ENCODE measurements around the gene MON2.

The MON2 gene

DNA sequence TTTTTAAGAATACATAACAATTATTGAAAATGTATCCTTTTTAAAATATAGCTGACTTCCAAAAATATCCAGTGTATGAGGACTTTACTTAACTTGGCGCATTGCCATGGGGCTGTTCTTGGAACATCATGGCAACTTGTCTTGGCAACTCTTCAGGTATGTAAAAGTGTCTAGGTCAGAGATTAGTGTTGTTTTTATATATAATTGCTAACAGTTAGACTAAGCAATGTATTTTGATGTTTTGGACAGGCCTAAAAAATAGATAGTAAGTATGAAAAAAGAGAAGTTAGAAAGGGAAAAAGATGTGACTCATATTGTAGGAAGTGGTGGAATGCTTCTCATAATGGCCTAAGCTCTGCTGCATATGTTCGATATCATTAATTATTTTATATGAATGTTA is 70.9 kb downstream of the MON2 start:
- no peaks in the 10 kb centered on the region for H3K27me3 ChIP-seq (ENCODE audit: insufficient read depth, low read length, poor library complexity)
- H4K20me1 ChIP-seq (ENCODE audit: insufficient read depth, low read length) = no peaks in the 10 kb centered on the region
- peaks cover 53% of the 10 kb centered on the region for H3K36me3 ChIP-seq (ENCODE audit: insufficient read depth, low read length)
- ATAC-seq (ENCODE audit: insufficient read depth, low read depth) = no peak
- H3K4me3 ChIP-seq (ENCODE audit: low read depth in 1 of 2, low read length in 2 of 2) = no peak overlapping the region
- no peak overlapping the region for H3K27ac ChIP-seq (ENCODE audit: low read length)
- TF ChIP-seq, protein P1, sequence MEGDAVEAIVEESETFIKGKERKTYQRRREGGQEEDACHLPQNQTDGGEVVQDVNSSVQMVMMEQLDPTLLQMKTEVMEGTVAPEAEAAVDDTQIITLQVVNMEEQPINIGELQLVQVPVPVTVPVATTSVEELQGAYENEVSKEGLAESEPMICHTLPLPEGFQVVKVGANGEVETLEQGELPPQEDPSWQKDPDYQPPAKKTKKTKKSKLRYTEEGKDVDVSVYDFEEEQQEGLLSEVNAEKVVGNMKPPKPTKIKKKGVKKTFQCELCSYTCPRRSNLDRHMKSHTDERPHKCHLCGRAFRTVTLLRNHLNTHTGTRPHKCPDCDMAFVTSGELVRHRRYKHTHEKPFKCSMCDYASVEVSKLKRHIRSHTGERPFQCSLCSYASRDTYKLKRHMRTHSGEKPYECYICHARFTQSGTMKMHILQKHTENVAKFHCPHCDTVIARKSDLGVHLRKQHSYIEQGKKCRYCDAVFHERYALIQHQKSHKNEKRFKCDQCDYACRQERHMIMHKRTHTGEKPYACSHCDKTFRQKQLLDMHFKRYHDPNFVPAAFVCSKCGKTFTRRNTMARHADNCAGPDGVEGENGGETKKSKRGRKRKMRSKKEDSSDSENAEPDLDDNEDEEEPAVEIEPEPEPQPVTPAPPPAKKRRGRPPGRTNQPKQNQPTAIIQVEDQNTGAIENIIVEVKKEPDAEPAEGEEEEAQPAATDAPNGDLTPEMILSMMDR (IDR thresholded peaks at IDR 0.05; ENCODE audit: borderline replicate concordance, extremely low read depth, low read length, poor library complexity, severe bottlenecking) = no peak
- TF ChIP-seq EZH2 (IDR thresholded peaks at IDR 0.05; ENCODE audit: borderline replicate concordance, low read depth, low read length, severe bottlenecking) = no peak
- H3K9ac ChIP-seq (ENCODE audit: low read depth, low read length) = no peak overlapping the region
- no peak overlapping the region for H3K4me2 ChIP-seq (ENCODE audit: insufficient read depth, low read length)
- no peak overlapping the region for H2AFZ ChIP-seq (ENCODE audit: low read depth, low read length)
- H3K4me1 ChIP-seq (ENCODE audit: insufficient read depth, low read length) = no peaks in the 10 kb centered on the region
- no peak for DNase-seq
- no peaks in the 10 kb centered on the region for H3K9me3 ChIP-seq (ENCODE audit: insufficient read depth, low read length, severe bottlenecking)
- H3K79me2 ChIP-seq (ENCODE audit: insufficient read depth, low read length) = no peaks in the 10 kb centered on the region

DNA sequence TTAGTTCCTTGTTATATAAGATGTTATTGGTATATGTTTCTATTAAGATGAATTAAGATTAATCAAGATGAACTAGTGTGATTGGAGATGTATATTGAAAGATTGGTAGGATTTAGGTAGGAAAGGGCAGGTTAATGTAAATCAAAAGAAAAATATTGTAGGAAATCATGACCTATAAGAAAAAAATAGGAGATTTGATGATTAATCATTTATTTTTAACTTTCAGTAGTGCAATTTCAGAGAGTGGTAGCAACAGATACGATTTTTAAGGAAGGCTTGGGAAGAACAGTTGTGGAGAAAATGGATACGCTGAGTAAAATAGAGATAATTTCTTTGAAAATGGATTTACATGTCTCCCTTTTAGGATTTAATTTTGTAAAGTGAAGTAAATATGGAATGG is 73.7 kb downstream of the MON2 start:
- DNase-seq (no peak), ATAC-seq (ENCODE audit: insufficient read depth, low read depth) (no peak)
- no peaks in the 10 kb centered on the region for H4K20me1 ChIP-seq (ENCODE audit: insufficient read depth, low read length)
- H3K27me3 ChIP-seq (ENCODE audit: insufficient read depth, low read length, poor library complexity) = no peaks in the 10 kb centered on the region
- H3K27ac ChIP-seq (ENCODE audit: low read length) = no peak overlapping the region
- H3K9me3 ChIP-seq (ENCODE audit: insufficient read depth, low read length, severe bottlenecking) = no peaks in the 10 kb centered on the region
- no peak overlapping the region for H3K4me2 ChIP-seq (ENCODE audit: insufficient read depth, low read length)
- no peak overlapping the region for H3K4me3 ChIP-seq (ENCODE audit: low read depth in 1 of 2, low read length in 2 of 2)
- TF ChIP-seq EZH2 (IDR thresholded peaks at IDR 0.05; ENCODE audit: borderline replicate concordance, low read depth, low read length, severe bottlenecking) = no peak
- TF ChIP-seq, protein P1 (IDR thresholded peaks at IDR 0.05; ENCODE audit: borderline replicate concordance, extremely low read depth, low read length, poor library complexity, severe bottlenecking) = no peak
- H3K9ac ChIP-seq (ENCODE audit: low read depth, low read length) = no peak overlapping the region
- H2AFZ ChIP-seq (ENCODE audit: low read depth, low read length) = no peak overlapping the region
- peaks cover 57% of the 10 kb centered on the region for H3K36me3 ChIP-seq (ENCODE audit: insufficient read depth, low read length)
- H3K79me2 ChIP-seq (ENCODE audit: insufficient read depth, low read length) = no peaks in the 10 kb centered on the region
- no peaks in the 10 kb centered on the region for H3K4me1 ChIP-seq (ENCODE audit: insufficient read depth, low read length)

GRCh38 chr12:62542814-62543213 is 76.2 kb downstream of the MON2 start:
- DNase-seq (no peak), ATAC-seq (ENCODE audit: insufficient read depth, low read depth) (no peak)
- Histone ChIP-seq H3K9ac (ENCODE audit: low read depth, low read length) (no peak overlapping the region), H2AFZ (ENCODE audit: low read depth, low read length) (no peak overlapping the region), H3K36me3 (ENCODE audit: insufficient read depth, low read length) (peaks cover 58% of the 10 kb centered on the region; the same call in 1 of the 2 replicates), H3K4me2 (ENCODE audit: insufficient read depth, low read length) (no peak overlapping the region), H3K27ac (ENCODE audit: low read length) (no peak overlapping the region), H4K20me1 (ENCODE audit: insufficient read depth, low read length) (no peaks in the 10 kb centered on the region), H3K4me1 (ENCODE audit: insufficient read depth, low read length) (no peaks in the 10 kb centered on the region), H3K27me3 (ENCODE audit: insufficient read depth, low read length, poor library complexity) (no peaks in the 10 kb centered on the region), H3K9me3 (ENCODE audit: insufficient read depth, low read length, severe bottlenecking) (no peaks in the 10 kb centered on the region), H3K4me3 (ENCODE audit: low read depth in 1 of 2, low read length in 2 of 2) (no peak overlapping the region), H3K79me2 (ENCODE audit: insufficient read depth, low read length) (no peaks in the 10 kb centered on the region)
- TF ChIP-seq, protein P1 (IDR thresholded peaks at IDR 0.05; ENCODE audit: borderline replicate concordance, extremely low read depth, low read length, poor library complexity, severe bottlenecking) = no peak
- no peak for TF ChIP-seq EZH2 (IDR thresholded peaks at IDR 0.05; ENCODE audit: borderline replicate concordance, low read depth, low read length, severe bottlenecking)

DNA sequence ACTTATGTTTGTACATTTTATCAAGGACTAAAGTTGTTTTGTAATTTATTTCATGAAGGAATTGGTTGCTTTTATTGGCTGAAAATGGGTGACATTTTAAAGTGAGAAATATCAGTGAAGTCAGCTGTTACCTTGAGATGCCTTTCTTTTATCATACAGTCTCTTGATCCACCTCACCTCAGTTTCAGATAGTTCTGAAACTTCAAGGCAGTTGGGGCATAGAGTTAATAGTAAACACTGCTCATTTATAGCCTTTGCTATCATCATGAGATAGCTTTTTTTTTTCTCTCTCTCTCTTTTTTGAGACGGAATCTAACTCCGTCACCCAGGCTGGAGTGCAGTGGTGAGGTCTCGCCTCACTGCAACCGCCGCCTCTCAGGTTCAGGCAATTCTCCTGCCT is 76.7 kb downstream of the MON2 start:
- H3K79me2 ChIP-seq (ENCODE audit: insufficient read depth, low read length) = no peaks in the 10 kb centered on the region
- no peak for TF ChIP-seq EZH2 (IDR thresholded peaks at IDR 0.05; ENCODE audit: borderline replicate concordance, low read depth, low read length, severe bottlenecking)
- TF ChIP-seq, protein P1 (IDR thresholded peaks at IDR 0.05; ENCODE audit: borderline replicate concordance, extremely low read depth, low read length, poor library complexity, severe bottlenecking) = no peak
- H3K4me1 ChIP-seq (ENCODE audit: insufficient read depth, low read length) = no peaks in the 10 kb centered on the region
- no peak for DNase-seq
- no peaks in the 10 kb centered on the region for H4K20me1 ChIP-seq (ENCODE audit: insufficient read depth, low read length)
- no peaks in the 10 kb centered on the region for H3K9me3 ChIP-seq (ENCODE audit: insufficient read depth, low read length, severe bottlenecking)
- no peak overlapping the region for H3K4me2 ChIP-seq (ENCODE audit: insufficient read depth, low read length)
- H2AFZ ChIP-seq (ENCODE audit: low read depth, low read length) = no peak overlapping the region
- no peak for ATAC-seq (ENCODE audit: insufficient read depth, low read depth)
- H3K4me3 ChIP-seq (ENCODE audit: low read depth in 1 of 2, low read length in 2 of 2) = no peak overlapping the region
- H3K27me3 ChIP-seq (ENCODE audit: insufficient read depth, low read length, poor library complexity) = no peaks in the 10 kb centered on the region
- H3K27ac ChIP-seq (ENCODE audit: low read length) = no peak overlapping the region
- no peak overlapping the region for H3K9ac ChIP-seq (ENCODE audit: low read depth, low read length)
- H3K36me3 ChIP-seq (ENCODE audit: insufficient read depth, low read length) = peaks cover 58% of the 10 kb centered on the region; the same call in 1 of the 2 replicates
